Colonic mucosa (tissue), 4 donors: ENCODE measurements around the gene STRAP. TPM values are rescaled to one million over a fixed set of nuclear protein-coding genes. Genes with fewer than 3 reads are reported as not detected.

Source experiments
- DNase-seq: peaks from one replicate; pipeline ENCODE4 v3.0.0-alpha.2; 2020
- H3K27ac ChIP-seq: fragments of 200-600 bp; one replicate; pipeline ENCODE4 v1.8.0; 2021
- H3K27me3 ChIP-seq: fragments of 200-600 bp; one replicate; pipeline ENCODE4 v1.8.0; 2021
- H3K36me3 ChIP-seq: fragments of 200-600 bp; one replicate; pipeline ENCODE4 v1.8.0; 2021
- H3K4me1 ChIP-seq: fragments of 200-600 bp; one replicate; pipeline ENCODE4 v1.8.0; 2021; ENCODE audit warnings: mild to moderate bottlenecking
- H3K4me3 ChIP-seq: fragments of 200-600 bp; one replicate; pipeline ENCODE4 v1.8.0; 2021
- H3K9ac ChIP-seq, 2 donors: one replicate each; pipeline ENCODE4 v1.7.0; 2013; ENCODE audit warnings: control low read depth in 2 of 2, low read depth in 2 of 2, low read length in 2 of 2
- H3K9me3 ChIP-seq: fragments of 200-600 bp; one replicate; pipeline ENCODE4 v1.8.0; 2021
- CTCF ChIP-seq: fragments of 200-600 bp; IDR thresholded peaks from one replicate; pipeline ENCODE4 v1.8.0; 2022; ENCODE audit warnings: antibody characterized with exemption, mild to moderate bottlenecking
- intact Hi-C: fragments of 100-400 bp; cut with DNase I; formaldehyde crosslinking; loops from one replicate; pipeline ENCODE4 v1.14.1; 2022
- total RNA-seq, 2 donors: library from RNA; stranded (reverse); fragmentation: NEBNext Ultra II Directional in 1 of 2; extraction: Animal tissue kit (Norgen Biotek cat#: 25700) in 1 of 2; gene quantifications; one replicate each; pipeline ENCODE4 v1.2.1, GENCODE V29; 2021
- donor health status: healthy.
- donor health status: DM: no; HTN: no; CAD: no.
- donor health status: DM: no; HTN: no; CAD: no.

STRAP gene
- total RNA-seq, 2 donors from 2014 or later = 85.3 to 108 TPM

- intact Hi-C loops = no loop called here
- no peaks in the 10 kb centered on the region for H3K4me1 ChIP-seq
- DNase-seq = no peak
These were observed 40.1 kb upstream of the STRAP start for GRCh38 chr12:15842108-15842507.

GRCh38 chr12:15846887-15847286, 35.3 kb upstream of the STRAP start:
- intact Hi-C loops = no loop called here
- Histone ChIP-seq H3K4me3 (no peak overlapping the region), H3K9me3 (no peaks in the 10 kb centered on the region), H3K9ac (no peak overlapping the region), H3K27me3 (no peaks in the 10 kb centered on the region), H3K27ac (no peak overlapping the region), H3K4me1 (no peaks in the 10 kb centered on the region), H3K36me3 (no peaks in the 10 kb centered on the region)
- no peak for TF ChIP-seq CTCF
- DNase-seq = no peak

More at GRCh38 chr12:15842108-15842507, 40.1 kb upstream of the STRAP start:
- no peak overlapping the region for H3K9ac ChIP-seq
- H3K27ac ChIP-seq = no peak overlapping the region
- H3K36me3 ChIP-seq = no peaks in the 10 kb centered on the region
- no peak for TF ChIP-seq CTCF
- H3K9me3 ChIP-seq = no peaks in the 10 kb centered on the region
- no peak overlapping the region for H3K4me3 ChIP-seq
- H3K27me3 ChIP-seq = no peaks in the 10 kb centered on the region

GRCh38 chr12:15848606-15849005, 33.6 kb upstream of the STRAP start:
- no peaks in the 10 kb centered on the region for H3K4me1 ChIP-seq
- intact Hi-C loops = no loop called here
- H3K9ac ChIP-seq = no peak overlapping the region
- DNase-seq = no peak
- H3K27ac ChIP-seq = no peak overlapping the region
- H3K9me3 ChIP-seq = no peaks in the 10 kb centered on the region
- no peaks in the 10 kb centered on the region for H3K36me3 ChIP-seq
- no peak overlapping the region for H3K4me3 ChIP-seq
- H3K27me3 ChIP-seq = no peaks in the 10 kb centered on the region
- no peak for TF ChIP-seq CTCF

GRCh38 chr12:15851045-15851620, 31.1 kb upstream of the STRAP start:
- Histone ChIP-seq H3K27ac (no peak overlapping the region), H3K36me3 (no peaks in the 10 kb centered on the region), H3K9ac (no peak overlapping the region), H3K4me1 (peaks cover 4% of the 10 kb centered on the region), H3K4me3 (no peak overlapping the region), H3K9me3 (no peaks in the 10 kb centered on the region), H3K27me3 (no peaks in the 10 kb centered on the region)
- no peak for DNase-seq
- intact Hi-C loops = loop anchor here (10.0 kb wide), 1 partner anchor 326 kb away; no protein-coding TSS in a partner anchor
- no peak for TF ChIP-seq CTCF

GRCh38 chr12:15851919-15852318, 30.3 kb upstream of the STRAP start:
- no peak overlapping the region for H3K27ac ChIP-seq
- H3K9me3 ChIP-seq = no peaks in the 10 kb centered on the region
- no peak overlapping the region for H3K9ac ChIP-seq
- TF ChIP-seq CTCF = no peak
- no peak for DNase-seq
- intact Hi-C loops = loop anchor here (10.0 kb wide), 1 partner anchor 327 kb away; no protein-coding TSS in a partner anchor
- peaks cover 5% of the 10 kb centered on the region for H3K4me1 ChIP-seq
- H3K36me3 ChIP-seq = no peaks in the 10 kb centered on the region
- H3K27me3 ChIP-seq = no peaks in the 10 kb centered on the region
- no peak overlapping the region for H3K4me3 ChIP-seq
